IPS-20b (cell line): ENCODE measurements around the gene DOK3.

Experiments used
- H3K27ac ChIP-seq: one replicate; pipeline ENCODE4 v1.5.1; 2013; ENCODE audit warnings: low read length
- H3K27me3 ChIP-seq: 2 replicates; pipeline ENCODE4 v1.6.1; 2013; ENCODE audit warnings: mild to moderate bottlenecking, low read length, inconsistent platforms; ENCODE audit not compliant: insufficient read depth
- H3K36me3 ChIP-seq: 2 replicates; pipeline ENCODE4 v1.6.1; 2013; ENCODE audit warnings: low read depth, mild to moderate bottlenecking, inconsistent platforms, low read length, moderate library complexity; ENCODE audit not compliant: insufficient read depth
- H3K4me1 ChIP-seq: 2 replicates; pipeline ENCODE4 v1.6.1; 2013; ENCODE audit warnings: mild to moderate bottlenecking, control low read depth, inconsistent platforms, low read length, moderate library complexity; ENCODE audit not compliant: insufficient read depth
- H3K4me3 ChIP-seq: 2 replicates; pipeline ENCODE4 v1.5.1; 2013; ENCODE audit warnings: mild to moderate bottlenecking, low read length, inconsistent platforms
- H3K9ac ChIP-seq: 2 replicates; pipeline ENCODE4 v1.6.1; 2013; ENCODE audit warnings: low read depth, mild to moderate bottlenecking, inconsistent platforms, low read length, moderate library complexity
- H3K9me3 ChIP-seq: 2 replicates; pipeline ENCODE4 v1.6.1; 2013; ENCODE audit warnings: mild to moderate bottlenecking, low read depth, low read length, inconsistent platforms; ENCODE audit not compliant: insufficient read depth

DOK3 gene

DNA sequence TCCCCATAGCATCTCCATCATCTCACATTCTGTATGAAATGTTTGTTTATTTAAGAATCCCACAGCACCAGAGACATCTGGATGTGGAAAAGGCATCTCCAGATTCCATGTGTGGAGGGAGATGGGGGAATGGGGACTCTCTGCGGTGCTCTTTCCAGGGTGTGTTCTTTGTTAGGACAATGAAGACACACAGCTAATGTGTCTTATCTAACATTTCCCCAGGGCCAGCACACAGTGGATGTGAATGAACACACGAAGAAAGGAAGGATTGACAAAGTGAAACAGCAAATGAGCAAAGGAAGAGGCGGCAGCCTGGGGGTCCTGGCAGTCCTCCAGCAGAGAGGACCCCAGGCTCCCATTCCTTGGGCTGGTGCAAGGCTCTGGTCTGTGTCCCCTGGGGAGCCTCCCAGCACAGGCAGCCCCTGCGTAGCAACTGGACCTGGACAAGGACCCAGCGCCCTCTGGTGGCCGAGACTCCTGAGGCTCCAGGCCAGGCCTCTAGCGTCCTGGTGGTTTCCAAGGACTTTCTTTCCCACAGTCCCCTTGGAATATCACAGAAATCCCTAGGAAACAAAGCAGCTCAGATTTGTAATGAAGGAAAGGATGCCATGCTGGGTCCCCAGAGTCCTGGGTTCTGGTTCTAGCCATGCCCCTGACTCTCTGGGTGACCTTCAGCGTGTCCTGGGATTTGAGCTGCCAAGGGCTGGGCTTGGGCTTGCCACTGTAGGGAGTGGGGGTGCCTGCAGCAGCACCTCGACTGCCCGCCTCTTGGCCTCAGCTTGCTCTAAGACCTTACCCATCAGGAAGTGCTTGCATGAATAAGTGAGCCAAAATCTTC, 8.7 kb downstream of the DOK3 start:
- Histone ChIP-seq H3K27ac (no peak overlapping the region), H3K9me3 (no peaks in the 10 kb centered on the region), H3K9ac (peak overlapping the region; percentile 18; the same call in 1 of the 2 replicates), H3K4me1 (peaks cover 16% of the 10 kb centered on the region), H3K4me3 (no peak overlapping the region), H3K27me3 (peaks cover 25% of the 10 kb centered on the region), H3K36me3 (peaks cover 4% of the 10 kb centered on the region)

DNA sequence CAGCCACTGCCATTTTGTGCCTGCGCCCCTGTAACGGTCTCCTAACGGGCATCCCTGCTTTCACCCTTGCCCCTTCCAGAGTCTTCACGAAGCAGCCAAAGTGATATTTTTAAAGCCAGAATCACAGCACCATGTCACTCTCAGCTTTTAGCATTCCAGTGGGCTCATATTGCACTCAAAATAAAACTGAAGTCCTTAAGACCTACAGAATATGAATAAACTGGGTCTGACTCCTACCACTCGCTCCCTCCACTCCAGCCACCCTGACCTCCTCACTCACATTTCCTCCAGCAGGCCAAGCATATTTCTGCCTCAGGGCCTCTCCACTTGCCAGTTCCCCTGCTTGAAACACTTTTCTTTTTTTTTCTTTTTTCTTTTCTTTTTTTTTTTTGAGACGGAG, 9.8 kb downstream of the DOK3 start:
- Histone ChIP-seq H3K9me3 (no peaks in the 10 kb centered on the region), H3K4me1 (peaks cover 27% of the 10 kb centered on the region), H3K4me3 (no peak overlapping the region), H3K27me3 (peaks cover 25% of the 10 kb centered on the region), H3K36me3 (peaks cover 15% of the 10 kb centered on the region), H3K9ac (no peak overlapping the region), H3K27ac (no peak overlapping the region)

DNA sequence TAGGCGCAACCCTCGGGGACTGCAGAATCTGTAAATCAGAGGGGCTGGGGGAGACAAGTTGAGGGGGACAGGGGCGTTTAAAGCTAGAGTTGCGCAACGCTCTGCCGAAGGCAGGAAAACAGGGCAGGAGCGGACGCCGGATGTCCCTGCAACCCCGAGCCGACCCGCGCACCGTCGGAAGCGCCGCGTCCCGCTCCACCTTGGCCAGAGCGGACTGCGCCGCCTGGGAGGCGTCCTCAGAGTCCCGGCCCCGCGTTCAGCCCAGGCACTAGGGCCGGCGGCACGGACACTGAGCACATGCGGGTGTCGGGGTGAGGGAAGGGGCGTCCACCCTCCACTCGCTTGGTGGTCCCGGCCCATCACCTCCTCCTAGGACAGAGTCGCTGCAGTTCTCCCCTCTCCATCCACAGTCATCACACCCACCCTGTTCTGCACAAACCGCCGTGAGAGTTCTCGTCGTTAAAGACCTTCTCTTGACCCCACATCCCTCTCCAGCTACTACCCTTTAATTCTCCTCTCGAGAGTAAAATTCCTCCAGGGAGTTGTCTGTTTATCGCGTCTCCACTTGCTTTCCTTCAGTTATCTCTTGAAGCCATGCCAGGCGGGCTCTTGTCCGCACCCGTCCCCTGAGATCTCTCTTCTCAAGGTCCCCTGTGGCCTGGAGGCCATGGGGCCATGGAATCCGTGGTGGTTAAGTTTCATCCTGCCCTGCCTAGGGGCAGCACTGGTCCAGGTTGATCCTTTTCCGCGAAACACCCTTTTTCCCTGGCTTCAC, 11.4 kb downstream of the DOK3 start:
- H3K27me3 ChIP-seq = peaks cover 25% of the 10 kb centered on the region
- no peak overlapping the region for H3K27ac ChIP-seq
- peaks cover 28% of the 10 kb centered on the region for H3K4me1 ChIP-seq
- H3K9me3 ChIP-seq = no peaks in the 10 kb centered on the region
- H3K36me3 ChIP-seq = peaks cover 31% of the 10 kb centered on the region
- peak overlapping the region; percentile 63; the same call in 1 of the 2 replicates for H3K9ac ChIP-seq
- peak overlapping the region; percentile 79 for H3K4me3 ChIP-seq

DNA sequence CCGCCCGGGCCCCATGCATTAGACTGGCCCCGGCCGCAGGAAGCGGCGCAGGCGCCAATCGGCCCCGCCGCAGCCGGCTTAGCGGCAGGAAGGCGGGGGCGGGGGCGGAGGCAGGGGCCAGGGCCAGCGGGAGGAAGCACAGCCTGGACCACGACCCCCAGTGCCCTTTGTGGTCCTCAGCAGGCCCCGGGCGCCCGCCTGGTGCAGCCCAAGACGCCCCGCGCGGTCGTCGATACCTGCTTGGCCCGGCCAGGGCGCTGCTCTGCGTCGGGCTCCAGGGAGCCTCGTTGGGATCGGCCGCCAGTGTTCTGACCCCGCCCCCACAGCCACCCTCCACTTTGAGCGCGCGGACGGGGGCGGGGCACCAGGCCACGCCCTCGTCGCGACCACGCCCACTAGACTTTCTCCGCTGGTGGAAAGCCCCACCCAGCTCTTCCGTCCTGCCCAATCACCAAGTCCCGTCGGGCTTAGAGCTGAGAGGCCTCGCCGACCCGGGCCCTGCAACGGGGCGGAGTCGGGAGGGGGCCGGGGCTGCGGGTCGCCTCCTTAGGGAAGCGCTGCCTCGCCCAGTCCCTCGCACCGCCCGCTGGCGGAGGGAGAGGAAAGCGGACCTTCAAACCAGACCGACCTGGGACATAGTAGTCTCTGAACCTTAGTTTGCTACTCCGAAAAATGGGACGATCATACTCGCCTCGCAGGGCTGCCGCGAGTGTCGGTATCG, 12.2 kb downstream of the DOK3 start, which contains the start of gene PDLIM7:
Gene PDLIM7, minus strand, starts transcription at position 313 of the 721 bp plus-strand sequence. CDS start 1,092 bp downstream, outside the sequence.
- Histone ChIP-seq H3K27me3 (peaks cover 25% of the 10 kb centered on the region), H3K4me1 (peaks cover 28% of the 10 kb centered on the region), H3K4me3 (peak within 1 kb of the TSS; percentile 87), H3K27ac (peak within 1 kb of the TSS; percentile 99), H3K36me3 (peaks cover 38% of the 10 kb centered on the region), H3K9me3 (no peaks in the 10 kb centered on the region), H3K9ac (peak within 1 kb of the TSS; percentile 99)

DNA sequence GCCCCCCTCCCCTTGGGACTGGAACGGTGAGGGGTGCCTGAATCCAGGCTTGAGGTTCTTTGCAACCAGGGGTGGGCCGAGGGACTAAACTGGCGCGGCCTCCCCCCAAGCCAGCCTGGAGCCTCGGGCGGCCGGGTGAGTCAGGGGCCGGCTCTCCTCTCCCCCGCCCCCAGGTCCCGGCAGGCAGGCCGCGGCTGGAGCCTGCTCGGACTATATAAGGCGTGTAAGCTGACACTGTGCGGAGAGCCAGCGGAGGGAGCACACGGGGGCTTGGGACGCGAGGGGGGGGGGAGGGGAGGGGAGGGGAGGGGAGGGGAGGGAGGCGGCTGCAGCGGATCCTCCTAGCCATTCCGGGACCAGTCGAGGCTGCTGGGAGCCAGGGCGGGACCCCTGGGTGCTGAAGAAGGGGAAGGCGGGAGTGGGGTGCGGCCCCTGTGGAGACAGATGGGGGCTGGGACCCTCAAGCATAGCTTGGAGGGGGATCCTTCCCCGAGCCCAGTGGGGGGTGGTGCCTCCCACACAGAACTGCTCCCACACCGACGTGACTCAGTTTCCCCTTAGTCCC, 12.8 kb downstream of the DOK3 start:
- Histone ChIP-seq H3K27me3 (peaks cover 25% of the 10 kb centered on the region), H3K4me3 (peak overlapping the region; percentile 87), H3K27ac (peak overlapping the region; percentile 99), H3K36me3 (peaks cover 42% of the 10 kb centered on the region), H3K9ac (peak overlapping the region; percentile 99), H3K9me3 (no peaks in the 10 kb centered on the region), H3K4me1 (peaks cover 28% of the 10 kb centered on the region)

DNA sequence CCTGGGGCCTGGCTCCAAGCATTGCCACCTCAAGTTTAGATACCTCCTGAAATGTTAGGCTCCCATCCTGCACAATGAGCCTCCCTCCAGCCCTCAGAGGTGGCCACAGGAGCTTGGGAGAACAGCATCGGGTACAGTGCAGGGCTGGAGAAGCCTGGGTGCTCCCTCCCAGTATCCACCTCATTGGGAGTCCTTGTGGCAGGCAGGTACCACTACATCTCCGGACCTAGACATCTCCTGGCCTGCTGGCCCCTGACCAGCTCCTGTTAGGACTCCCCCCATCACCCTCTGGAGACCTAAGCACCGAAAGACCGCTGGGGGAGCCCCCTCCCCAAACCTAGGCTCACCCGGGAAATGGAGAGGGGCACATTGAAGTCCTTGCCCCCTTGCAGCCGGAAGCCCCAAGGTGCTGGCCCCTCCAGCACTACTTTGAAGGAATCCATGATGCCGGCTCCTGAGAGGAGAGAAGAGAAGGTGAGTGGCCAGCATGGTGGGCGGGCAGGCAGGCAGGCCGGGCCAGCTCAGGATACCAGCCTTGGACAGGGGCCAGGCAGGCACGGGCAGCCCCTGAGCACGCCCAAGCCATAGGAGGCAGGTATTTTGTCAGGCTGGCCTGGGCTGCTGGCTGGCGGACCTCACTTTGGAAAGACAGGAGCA, 13.4 kb downstream of the DOK3 start:
- H3K27me3 ChIP-seq = peaks cover 25% of the 10 kb centered on the region
- peaks cover 28% of the 10 kb centered on the region for H3K4me1 ChIP-seq
- peak overlapping the region; percentile 87 for H3K4me3 ChIP-seq
- H3K36me3 ChIP-seq = peaks cover 43% of the 10 kb centered on the region
- peak overlapping the region; percentile 99 for H3K27ac ChIP-seq
- no peaks in the 10 kb centered on the region for H3K9me3 ChIP-seq
- peak overlapping the region; percentile 99 for H3K9ac ChIP-seq

DNA sequence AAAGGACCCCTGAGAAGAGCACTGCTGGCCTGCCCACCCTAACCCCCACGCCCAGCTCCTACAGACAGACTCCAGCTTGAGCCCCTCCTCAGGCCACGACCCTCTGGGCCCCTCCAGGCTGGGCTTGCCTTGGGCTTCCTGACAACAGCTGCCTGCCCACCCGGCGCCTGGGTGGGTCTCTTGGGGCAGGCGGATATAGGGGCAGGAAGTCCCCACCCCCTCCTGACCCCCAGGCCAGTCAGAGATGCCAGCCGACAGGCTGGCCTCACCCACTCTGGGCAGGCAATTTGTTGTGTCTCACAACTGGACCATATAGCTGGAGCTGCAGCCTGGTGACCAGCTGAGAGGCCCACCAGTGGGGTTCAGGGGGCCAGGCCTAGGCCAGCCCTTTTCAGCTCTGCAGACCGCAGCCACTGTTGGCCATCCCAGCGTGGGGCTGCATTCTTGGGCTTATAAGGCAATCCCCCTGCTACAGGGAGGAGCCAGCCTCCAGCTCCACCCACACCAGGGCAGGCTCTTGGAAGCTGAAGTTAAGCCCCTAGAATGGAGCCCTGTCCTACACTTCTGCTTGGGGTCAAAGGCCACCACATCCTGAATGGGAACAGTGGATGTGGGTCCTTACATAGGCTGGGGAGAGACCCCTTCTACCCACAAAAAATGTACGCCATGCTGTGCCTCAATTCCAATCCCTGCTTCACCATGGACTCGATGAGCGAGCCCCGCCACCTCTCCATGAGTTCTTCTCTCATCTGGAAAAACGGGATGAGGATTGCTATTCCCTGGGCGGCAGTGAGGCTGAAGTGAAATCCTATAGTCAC, 14.2 kb downstream of the DOK3 start:
- peak overlapping the region; percentile 99 for H3K27ac ChIP-seq
- H3K4me1 ChIP-seq = peaks cover 23% of the 10 kb centered on the region
- no peaks in the 10 kb centered on the region for H3K9me3 ChIP-seq
- peaks cover 51% of the 10 kb centered on the region for H3K36me3 ChIP-seq
- H3K9ac ChIP-seq = peak overlapping the region; percentile 99
- H3K4me3 ChIP-seq = peak overlapping the region; percentile 87
- peaks cover 24% of the 10 kb centered on the region for H3K27me3 ChIP-seq

DNA sequence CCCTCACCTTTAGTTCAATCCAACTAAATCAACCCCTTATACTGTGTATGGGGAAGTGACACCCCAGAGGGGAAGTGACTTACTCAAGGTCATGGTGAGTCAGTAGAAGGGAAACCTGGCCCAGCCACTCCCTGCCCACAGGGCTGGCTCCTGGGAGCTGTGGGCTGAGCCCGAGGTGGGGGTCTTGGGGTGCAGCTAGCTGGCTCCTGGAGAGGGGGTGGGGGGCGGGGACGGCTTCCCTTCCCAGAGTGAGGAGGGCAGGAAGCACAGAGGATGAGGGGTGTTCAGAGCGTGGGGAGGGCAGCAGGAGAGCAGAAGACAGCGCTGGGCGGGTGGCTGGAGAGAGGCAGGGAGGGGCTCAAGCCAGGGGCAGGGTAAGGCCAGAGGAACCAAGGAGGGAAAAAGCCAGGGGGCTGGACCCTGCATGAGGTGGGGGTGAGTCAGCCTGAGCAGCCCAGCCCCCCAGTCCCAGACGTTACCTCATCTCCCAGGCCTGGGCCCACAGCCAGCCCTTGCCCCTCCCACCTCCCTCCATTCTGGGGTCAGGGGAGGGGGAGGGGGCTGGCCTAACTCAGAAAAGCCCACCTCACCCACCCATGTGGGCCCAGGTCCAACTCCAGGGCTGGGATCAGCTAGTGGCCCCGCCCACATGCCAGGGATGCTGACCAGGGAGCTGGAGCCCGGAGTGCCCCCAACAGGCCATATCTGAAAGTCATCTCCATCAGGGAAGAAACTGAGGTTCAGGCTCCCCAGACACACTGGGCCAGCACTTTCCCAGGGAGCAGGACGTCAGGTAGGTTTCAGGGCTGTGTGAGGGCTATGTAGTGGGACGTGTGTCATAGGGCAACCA, 15.1 kb downstream of the DOK3 start:
- Histone ChIP-seq H3K27me3 (peaks cover 16% of the 10 kb centered on the region), H3K9ac (peak overlapping the region; percentile 99; the same call in 1 of the 2 replicates), H3K27ac (peak overlapping the region; percentile 99), H3K36me3 (peaks cover 59% of the 10 kb centered on the region), H3K9me3 (no peaks in the 10 kb centered on the region), H3K4me3 (peak overlapping the region; percentile 87; the same call in 1 of the 2 replicates), H3K4me1 (peaks cover 23% of the 10 kb centered on the region)

DNA sequence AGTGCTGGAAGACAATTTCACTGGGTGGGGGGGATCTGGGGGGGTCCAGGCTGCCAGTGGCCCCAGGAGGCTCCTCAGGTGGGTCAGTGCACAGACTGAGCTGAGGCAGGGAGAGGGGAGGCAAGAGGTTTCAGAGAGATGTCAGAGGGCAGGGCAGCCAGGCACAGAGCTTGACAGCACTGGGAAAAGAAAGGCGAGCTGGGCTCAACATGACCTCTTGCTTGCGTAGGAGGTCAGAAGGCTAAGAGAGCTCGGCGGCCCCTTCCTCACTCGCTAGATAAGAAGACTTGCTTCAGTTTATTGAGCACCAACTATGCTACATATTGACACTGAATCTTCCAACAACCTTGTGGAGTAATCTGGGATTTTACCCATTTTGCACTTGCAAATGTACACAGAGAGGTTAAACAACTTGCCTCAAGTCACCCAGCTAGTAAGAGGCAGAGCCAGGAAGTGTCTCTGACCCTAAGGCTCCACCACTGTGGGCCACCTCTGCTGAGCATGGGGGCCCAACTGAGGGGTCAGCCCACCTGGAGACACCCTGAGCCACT, 15.8 kb downstream of the DOK3 start:
- Histone ChIP-seq H3K9ac (peak overlapping the region; percentile 99; the same call in 1 of the 2 replicates), H3K4me3 (no peak overlapping the region), H3K27me3 (peaks cover 9% of the 10 kb centered on the region), H3K36me3 (peaks cover 66% of the 10 kb centered on the region), H3K4me1 (peaks cover 22% of the 10 kb centered on the region), H3K9me3 (no peaks in the 10 kb centered on the region), H3K27ac (no peak overlapping the region)
